ENCODE measurements around the gene MACROH2A1.

MACROH2A1 gene

GRCh38 chr5:135318037-135318436 lies 81.0 kb downstream of the MACROH2A1 start:
- Histone ChIP-seq H3K36me3 (ENCODE audit: low read depth) (no peaks in the 10 kb centered on the region), H3K4me1 (ENCODE audit: insufficient read depth, poor library complexity, severe bottlenecking) (no peaks in the 10 kb centered on the region), H3K27ac (ENCODE audit: poor library complexity, severe bottlenecking) (no peak overlapping the region), H3K27me3 (ENCODE audit: insufficient read depth, poor library complexity, severe bottlenecking) (no peaks in the 10 kb centered on the region), H3K4me3 (ENCODE audit: severe bottlenecking) (no peak overlapping the region), H3K9me3 (ENCODE audit: severe bottlenecking) (no peaks in the 10 kb centered on the region)
- ATAC-seq (ENCODE audit: low read depth): no peak
- peak; percentile 22 for DNase-seq (ENCODE audit: low spot score)
- TF ChIP-seq CTCF (IDR thresholded peaks at IDR 0.05; ENCODE audit: poor library complexity, severe bottlenecking): no peak

DNA sequence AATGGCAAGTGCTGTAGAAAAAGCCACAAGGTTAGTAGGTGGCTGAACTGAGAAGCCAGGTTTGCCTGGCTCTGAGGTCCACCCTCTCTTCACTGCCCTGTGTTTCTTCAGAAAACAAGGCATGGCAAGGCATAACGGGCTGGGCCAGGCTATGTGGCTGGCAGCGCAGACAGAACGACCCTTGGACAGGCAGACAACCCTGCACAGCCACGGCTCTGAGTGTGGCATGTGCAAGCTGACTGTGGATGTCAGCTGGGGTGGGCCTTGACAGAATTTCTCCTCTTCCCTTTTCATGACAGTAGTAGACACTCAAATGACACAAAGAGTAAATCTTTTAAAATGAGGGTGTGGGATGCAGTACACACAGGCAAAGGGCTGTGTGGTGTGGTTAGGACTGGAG lies 81.7 kb downstream of the MACROH2A1 start:
- peak; percentile 47 for DNase-seq (ENCODE audit: low spot score)
- Histone ChIP-seq H3K36me3 (ENCODE audit: low read depth) (no peaks in the 10 kb centered on the region), H3K27ac (ENCODE audit: poor library complexity, severe bottlenecking) (no peak overlapping the region), H3K27me3 (ENCODE audit: insufficient read depth, poor library complexity, severe bottlenecking) (no peaks in the 10 kb centered on the region), H3K4me3 (ENCODE audit: severe bottlenecking) (no peak overlapping the region), H3K4me1 (ENCODE audit: insufficient read depth, poor library complexity, severe bottlenecking) (no peaks in the 10 kb centered on the region), H3K9me3 (ENCODE audit: severe bottlenecking) (no peaks in the 10 kb centered on the region)
- TF ChIP-seq CTCF (IDR thresholded peaks at IDR 0.05; ENCODE audit: poor library complexity, severe bottlenecking): no peak
- no peak for ATAC-seq (ENCODE audit: low read depth)

DNA sequence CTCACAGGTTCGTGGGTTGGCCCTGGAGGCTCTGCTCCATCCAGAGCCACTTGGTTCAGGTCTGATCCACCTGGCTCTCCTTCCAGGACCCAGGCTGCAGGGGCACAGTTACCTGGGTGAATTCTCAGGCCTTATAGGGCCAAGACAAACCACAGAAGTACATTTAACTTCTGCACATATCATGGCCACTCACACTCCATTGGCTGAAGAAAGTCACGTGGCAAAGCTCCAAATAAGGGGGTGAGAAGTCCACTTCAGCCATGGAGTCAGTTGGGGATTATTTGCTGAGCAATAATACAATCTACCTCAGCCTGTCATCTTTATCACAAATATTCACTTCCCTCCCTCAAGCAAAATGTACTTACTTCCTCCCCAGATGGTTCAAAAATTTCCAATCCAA lies 83.6 kb downstream of the MACROH2A1 start:
- no peaks in the 10 kb centered on the region for H3K9me3 ChIP-seq (ENCODE audit: severe bottlenecking)
- DNase-seq (ENCODE audit: low spot score): peak; percentile 19
- no peak for TF ChIP-seq CTCF (IDR thresholded peaks at IDR 0.05; ENCODE audit: poor library complexity, severe bottlenecking)
- H3K4me1 ChIP-seq (ENCODE audit: insufficient read depth, poor library complexity, severe bottlenecking): peaks cover 6% of the 10 kb centered on the region
- no peak for ATAC-seq (ENCODE audit: low read depth)
- H3K27me3 ChIP-seq (ENCODE audit: insufficient read depth, poor library complexity, severe bottlenecking): no peaks in the 10 kb centered on the region
- no peak overlapping the region for H3K4me3 ChIP-seq (ENCODE audit: severe bottlenecking)
- H3K36me3 ChIP-seq (ENCODE audit: low read depth): no peaks in the 10 kb centered on the region
- no peak overlapping the region for H3K27ac ChIP-seq (ENCODE audit: poor library complexity, severe bottlenecking)

DNA sequence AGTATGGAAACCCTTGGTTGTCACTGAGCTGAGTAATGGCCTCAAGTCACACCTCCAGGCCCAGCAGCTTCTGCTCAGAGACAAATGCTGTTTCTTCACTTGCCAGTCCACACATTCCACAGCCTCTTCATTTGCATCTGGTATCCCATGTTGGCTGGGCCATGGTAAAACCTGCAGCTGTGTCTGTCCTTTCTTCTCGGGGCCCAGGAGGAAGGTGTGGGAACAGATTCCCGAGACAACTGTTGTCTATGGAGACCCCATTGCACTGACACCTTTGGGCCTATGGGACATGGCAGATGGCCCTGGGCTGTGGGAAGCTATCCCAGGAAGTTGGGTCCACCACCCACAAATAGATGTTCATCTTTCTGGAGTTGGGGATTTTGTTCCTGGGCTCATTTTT lies 85.1 kb downstream of the MACROH2A1 start:
- Histone ChIP-seq H3K27me3 (ENCODE audit: insufficient read depth, poor library complexity, severe bottlenecking) (no peaks in the 10 kb centered on the region), H3K36me3 (ENCODE audit: low read depth) (no peaks in the 10 kb centered on the region), H3K27ac (ENCODE audit: poor library complexity, severe bottlenecking) (no peak overlapping the region), H3K4me1 (ENCODE audit: insufficient read depth, poor library complexity, severe bottlenecking) (peaks cover 19% of the 10 kb centered on the region), H3K9me3 (ENCODE audit: severe bottlenecking) (no peaks in the 10 kb centered on the region), H3K4me3 (ENCODE audit: severe bottlenecking) (no peak overlapping the region)
- ATAC-seq (ENCODE audit: low read depth) (no peak), DNase-seq (ENCODE audit: low spot score) (peak; percentile 27)
- no peak for TF ChIP-seq CTCF (IDR thresholded peaks at IDR 0.05; ENCODE audit: poor library complexity, severe bottlenecking)

DNA sequence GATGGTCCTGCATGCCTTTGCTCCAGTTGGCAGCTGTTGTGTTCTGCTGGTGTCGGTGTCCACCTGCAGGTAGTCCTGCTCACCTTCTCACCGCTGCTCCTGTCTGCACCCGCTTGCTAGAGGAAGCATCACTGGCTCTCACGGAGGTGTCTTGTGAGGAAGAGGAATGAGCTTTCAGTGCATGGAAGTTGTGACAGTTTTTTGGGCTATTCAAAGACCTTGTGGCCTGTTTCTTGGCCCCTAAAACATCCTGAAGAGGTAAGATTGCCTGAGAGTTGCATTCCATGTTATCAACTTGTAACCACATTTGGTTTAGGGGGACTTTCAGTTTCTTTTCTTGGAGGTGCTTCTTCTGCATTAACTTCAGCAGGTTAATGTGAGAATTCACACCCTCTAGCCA lies 85.6 kb downstream of the MACROH2A1 start:
- DNase-seq (ENCODE audit: low spot score) (peak; percentile 51), ATAC-seq (ENCODE audit: low read depth) (no peak)
- TF ChIP-seq CTCF (IDR thresholded peaks at IDR 0.05; ENCODE audit: poor library complexity, severe bottlenecking): no peak
- Histone ChIP-seq H3K27me3 (ENCODE audit: insufficient read depth, poor library complexity, severe bottlenecking) (no peaks in the 10 kb centered on the region), H3K4me1 (ENCODE audit: insufficient read depth, poor library complexity, severe bottlenecking) (peaks cover 24% of the 10 kb centered on the region), H3K9me3 (ENCODE audit: severe bottlenecking) (no peaks in the 10 kb centered on the region), H3K27ac (ENCODE audit: poor library complexity, severe bottlenecking) (no peak overlapping the region), H3K36me3 (ENCODE audit: low read depth) (no peaks in the 10 kb centered on the region), H3K4me3 (ENCODE audit: severe bottlenecking) (no peak overlapping the region)

All from RWPE2 (cell line).